Measurements from ENCODE around the gene FABP2. TPM values are rescaled to one million over a fixed set of nuclear protein-coding genes. Genes with fewer than 3 reads are reported as not detected.

FABP2 gene
- total RNA-seq, 1 experiment from 2014 or later, result not detected

Other genes with a start within 250 kb of the FABP2 start
- not detected in 2 replicates for gene MYOZ2, start 186.3 kb downstream of the FABP2 start, total RNA-seq (2014; rRNA removed; shearing (Covaris generic))
- 4.4 and 4.9 TPM in 2 replicates for gene USP53, start 109.4 kb downstream of the FABP2 start, total RNA-seq (2014; rRNA removed; shearing (Covaris generic))